ENCODE results near the gene SMAD6. TPM values are rescaled to one million over a fixed set of nuclear protein-coding genes. Genes with fewer than 3 reads are reported as not detected.

The SMAD6 gene
- total and polyA plus RNA-seq, 9 of the 15 experiments (the other 6 are each of a cell fraction or from before 2014, with no cell fraction given): 0.10 to 15.5 (median 3.7) TPM

DNA sequence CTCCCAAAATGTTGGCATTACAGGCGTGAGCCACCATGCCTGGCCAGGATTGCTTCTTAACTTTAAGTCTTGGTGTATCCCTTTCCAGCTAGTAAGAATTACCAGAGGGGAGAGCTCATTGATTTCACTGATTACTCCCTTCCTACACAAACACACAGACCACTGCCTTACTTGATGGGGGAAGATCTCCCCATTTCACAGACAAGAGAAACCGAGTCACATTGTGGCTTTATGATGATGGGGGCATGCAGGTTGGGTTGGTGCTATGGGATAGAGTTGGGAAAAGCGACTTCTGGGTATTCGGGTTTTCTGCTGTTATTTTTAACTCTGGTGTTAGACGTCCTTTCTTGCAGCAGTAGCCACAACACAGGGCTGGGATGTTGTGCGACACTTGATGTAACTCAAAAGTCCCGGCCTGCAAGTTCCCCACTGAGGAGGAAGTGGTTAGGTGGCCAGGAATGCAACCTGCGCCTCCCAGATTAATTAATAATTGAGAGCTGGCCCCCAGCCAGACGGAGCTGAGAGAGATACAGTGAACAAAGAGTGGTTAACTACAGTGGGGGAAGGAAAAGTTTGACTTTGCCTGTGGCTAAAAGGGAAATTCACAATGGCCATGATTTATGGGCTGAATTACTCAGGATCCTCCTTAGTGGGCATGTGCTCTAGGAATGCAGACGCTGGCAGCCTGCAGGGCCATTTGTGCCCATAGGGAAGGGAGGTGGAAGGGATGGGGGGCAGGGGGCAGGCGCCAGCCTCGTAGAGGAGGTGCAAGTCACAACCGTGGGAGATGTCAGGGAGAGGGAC lies 63.6 kb downstream of the SMAD6 start (continued):
- TF ChIP-seq ELF2 (CRISPR knock-in tag; IDR thresholded peaks at IDR 0.05): no peak
- no peak for TF ChIP-seq HMGN3 (IDR thresholded peaks at IDR 0.05; ENCODE audit: borderline replicate concordance, extremely low read depth, insufficient read length, low read depth, low read length)
- TF ChIP-seq, protein P1, sequence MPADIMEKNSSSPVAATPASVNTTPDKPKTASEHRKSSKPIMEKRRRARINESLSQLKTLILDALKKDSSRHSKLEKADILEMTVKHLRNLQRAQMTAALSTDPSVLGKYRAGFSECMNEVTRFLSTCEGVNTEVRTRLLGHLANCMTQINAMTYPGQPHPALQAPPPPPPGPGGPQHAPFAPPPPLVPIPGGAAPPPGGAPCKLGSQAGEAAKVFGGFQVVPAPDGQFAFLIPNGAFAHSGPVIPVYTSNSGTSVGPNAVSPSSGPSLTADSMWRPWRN (IDR thresholded peaks at IDR 0.05; ENCODE audit: low read depth): no peak
- 0 out of 2 replicates have a peak, but pooled peaks have one; percentile 42 for TF ChIP-seq SMAD4 (CRISPR knock-in tag; conservative IDR thresholded peaks at IDR 0.05)
- no peak for TF ChIP-seq ZNF778 (CRISPR knock-in tag; IDR thresholded peaks at IDR 0.05)
- no peak for TF ChIP-seq ZNF347 (CRISPR knock-in tag; IDR thresholded peaks at IDR 0.05; ENCODE audit: low read depth)
- TF ChIP-seq, protein P2, sequence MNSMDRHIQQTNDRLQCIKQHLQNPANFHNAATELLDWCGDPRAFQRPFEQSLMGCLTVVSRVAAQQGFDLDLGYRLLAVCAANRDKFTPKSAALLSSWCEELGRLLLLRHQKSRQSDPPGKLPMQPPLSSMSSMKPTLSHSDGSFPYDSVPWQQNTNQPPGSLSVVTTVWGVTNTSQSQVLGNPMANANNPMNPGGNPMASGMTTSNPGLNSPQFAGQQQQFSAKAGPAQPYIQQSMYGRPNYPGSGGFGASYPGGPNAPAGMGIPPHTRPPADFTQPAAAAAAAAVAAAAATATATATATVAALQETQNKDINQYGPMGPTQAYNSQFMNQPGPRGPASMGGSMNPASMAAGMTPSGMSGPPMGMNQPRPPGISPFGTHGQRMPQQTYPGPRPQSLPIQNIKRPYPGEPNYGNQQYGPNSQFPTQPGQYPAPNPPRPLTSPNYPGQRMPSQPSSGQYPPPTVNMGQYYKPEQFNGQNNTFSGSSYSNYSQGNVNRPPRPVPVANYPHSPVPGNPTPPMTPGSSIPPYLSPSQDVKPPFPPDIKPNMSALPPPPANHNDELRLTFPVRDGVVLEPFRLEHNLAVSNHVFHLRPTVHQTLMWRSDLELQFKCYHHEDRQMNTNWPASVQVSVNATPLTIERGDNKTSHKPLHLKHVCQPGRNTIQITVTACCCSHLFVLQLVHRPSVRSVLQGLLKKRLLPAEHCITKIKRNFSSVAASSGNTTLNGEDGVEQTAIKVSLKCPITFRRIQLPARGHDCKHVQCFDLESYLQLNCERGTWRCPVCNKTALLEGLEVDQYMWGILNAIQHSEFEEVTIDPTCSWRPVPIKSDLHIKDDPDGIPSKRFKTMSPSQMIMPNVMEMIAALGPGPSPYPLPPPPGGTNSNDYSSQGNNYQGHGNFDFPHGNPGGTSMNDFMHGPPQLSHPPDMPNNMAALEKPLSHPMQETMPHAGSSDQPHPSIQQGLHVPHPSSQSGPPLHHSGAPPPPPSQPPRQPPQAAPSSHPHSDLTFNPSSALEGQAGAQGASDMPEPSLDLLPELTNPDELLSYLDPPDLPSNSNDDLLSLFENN (IDR thresholded peaks at IDR 0.05; ENCODE audit: low read depth in 2 of 2, low read length in 2 of 2): no peak
- TF ChIP-seq CBFA2T3 (IDR thresholded peaks at IDR 0.05): peak; percentile 10; the same call in 1 of the 2 replicates
- no peak for TF ChIP-seq RBM22 (IDR thresholded peaks at IDR 0.05; ENCODE audit: low read depth, low read length, poor library complexity, severe bottlenecking)
- TF ChIP-seq, protein P3, sequence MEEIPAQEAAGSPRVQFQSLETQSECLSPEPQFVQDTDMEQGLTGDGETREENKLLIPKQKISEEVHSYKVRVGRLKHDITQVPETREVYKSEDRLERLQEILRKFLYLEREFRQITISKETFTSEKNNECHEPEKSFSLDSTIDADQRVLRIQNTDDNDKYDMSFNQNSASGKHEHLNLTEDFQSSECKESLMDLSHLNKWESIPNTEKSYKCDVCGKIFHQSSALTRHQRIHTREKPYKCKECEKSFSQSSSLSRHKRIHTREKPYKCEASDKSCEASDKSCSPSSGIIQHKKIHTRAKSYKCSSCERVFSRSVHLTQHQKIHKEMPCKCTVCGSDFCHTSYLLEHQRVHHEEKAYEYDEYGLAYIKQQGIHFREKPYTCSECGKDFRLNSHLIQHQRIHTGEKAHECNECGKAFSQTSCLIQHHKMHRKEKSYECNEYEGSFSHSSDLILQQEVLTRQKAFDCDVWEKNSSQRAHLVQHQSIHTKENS (CRISPR knock-in tag; IDR thresholded peaks at IDR 0.05): no peak
- TF ChIP-seq ZNF384 (IDR thresholded peaks at IDR 0.05; ENCODE audit: low read depth, low read length): no peak
- TF ChIP-seq SNRNP70 (optimal IDR thresholded peaks at IDR 0.05; ENCODE audit: low read depth, low read length): no peak
- TF ChIP-seq NRF1 (conservative IDR thresholded peaks at IDR 0.05 in 1 of 2, IDR thresholded peaks at IDR 0.05 in 1 of 2): no peak
- no peak for TF ChIP-seq CHCHD3 (CRISPR knock-in tag; IDR thresholded peaks at IDR 0.05)
- no peak for TF ChIP-seq MAFK (IDR thresholded peaks at IDR 0.05; ENCODE audit: low read length)
- TF ChIP-seq, protein P4, sequence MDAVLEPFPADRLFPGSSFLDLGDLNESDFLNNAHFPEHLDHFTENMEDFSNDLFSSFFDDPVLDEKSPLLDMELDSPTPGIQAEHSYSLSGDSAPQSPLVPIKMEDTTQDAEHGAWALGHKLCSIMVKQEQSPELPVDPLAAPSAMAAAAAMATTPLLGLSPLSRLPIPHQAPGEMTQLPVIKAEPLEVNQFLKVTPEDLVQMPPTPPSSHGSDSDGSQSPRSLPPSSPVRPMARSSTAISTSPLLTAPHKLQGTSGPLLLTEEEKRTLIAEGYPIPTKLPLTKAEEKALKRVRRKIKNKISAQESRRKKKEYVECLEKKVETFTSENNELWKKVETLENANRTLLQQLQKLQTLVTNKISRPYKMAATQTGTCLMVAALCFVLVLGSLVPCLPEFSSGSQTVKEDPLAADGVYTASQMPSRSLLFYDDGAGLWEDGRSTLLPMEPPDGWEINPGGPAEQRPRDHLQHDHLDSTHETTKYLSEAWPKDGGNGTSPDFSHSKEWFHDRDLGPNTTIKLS (IDR thresholded peaks at IDR 0.05; ENCODE audit: borderline replicate concordance, low read depth): no peak
- peak; percentile 77; the same call in 1 of the 2 replicates for TF ChIP-seq TEAD4 (IDR thresholded peaks at IDR 0.05; ENCODE audit: low read length)
- no peak for TF ChIP-seq TEAD4 (CRISPR knock-in tag; IDR thresholded peaks at IDR 0.05; ENCODE audit: borderline replicate concordance)
- TF ChIP-seq NUFIP1 (IDR thresholded peaks at IDR 0.05; ENCODE audit: partially characterized antibody): no peak
- no peak for TF ChIP-seq FOXJ2 (tag; IDR thresholded peaks at IDR 0.05)
- no peak for TF ChIP-seq RBM17 (IDR thresholded peaks at IDR 0.05; ENCODE audit: borderline replicate concordance, low read depth, low read length)
- no peak for TF ChIP-seq ZNF23 (CRISPR knock-in tag; IDR thresholded peaks at IDR 0.05)

Data from K562 (cell line).